HEK293 (cell line): ENCODE data around the gene AVPR1A.

Experiments
- CTCF ChIA-PET: fragments of 350-600 bp; formaldehyde crosslinking; extraction: SDS; loops from one replicate; lab custom pipeline; 2021; ENCODE audit warnings: antibody characterized with exemption; lab: Yijun Ruan, JAX
- POLR2A ChIA-PET: fragments of 300-600 bp; formaldehyde crosslinking; extraction: SDS; loops from one replicate; lab custom pipeline; 2020; ENCODE audit warnings: antibody characterized with exemption, inconsistent platforms; lab: Yijun Ruan, JAX
- H3K27ac ChIP-seq: fragments of 200-500 bp; sonication (Bioruptor generic); 2 replicates; pipeline ENCODE4 v1.5.1; 2014; ENCODE audit warnings: low read depth, low read length, control low read depth, inconsistent platforms; ENCODE audit errors: extremely low read depth
- H3K36me3 ChIP-seq, 2 experiments: fragments of 200-500 bp in 1 of 2; sonication (Bioruptor generic) in 1 of 2; 1 replicate in 1 of 2; 2 replicates in 1 of 2; pipeline ENCODE4 v1.5.1; 2014 to 2017; ENCODE audit warnings: inconsistent platforms in 2 of 2, low read length in 2 of 2; ENCODE audit not compliant: control insufficient read depth in 2 of 2, insufficient read depth in 1 of 2
- H3K4me1 ChIP-seq: fragments of 200-500 bp; sonication (Bioruptor generic); 2 replicates; pipeline ENCODE4 v1.5.1; 2014; ENCODE audit warnings: mild to moderate bottlenecking, low read length, inconsistent platforms; ENCODE audit not compliant: control insufficient read depth, insufficient read depth
- H3K4me3 ChIP-seq: 2 replicates; pipeline ENCODE4 v1.5.1; 2011; ENCODE audit warnings: low read depth, mild to moderate bottlenecking, control low read depth, low read length, moderate library complexity
- H3K9me3 ChIP-seq: fragments of 200-500 bp; sonication (Bioruptor generic); 2 replicates; pipeline ENCODE4 v1.5.1; 2014; ENCODE audit warnings: low read depth, low read length, inconsistent platforms; ENCODE audit not compliant: control insufficient read depth, insufficient read depth
- KLF8 ChIP-seq: fragments of 450-650 bp; formaldehyde crosslinking; IDR thresholded peaks from 2 replicates; pipeline ENCODE4 v1.5.1; 2016; ENCODE audit warnings: missing biosample characterization, missing genetic modification characterization
- KLF9 ChIP-seq: fragments of 450-650 bp; formaldehyde crosslinking; IDR thresholded peaks from 2 replicates; pipeline ENCODE4 v1.5.1; 2016; ENCODE audit warnings: missing biosample characterization, missing genetic modification characterization, low read depth
- REPIN1 ChIP-seq: fragments of 450-650 bp; formaldehyde crosslinking; IDR thresholded peaks from 2 replicates; pipeline ENCODE4 v1.5.1; 2017; ENCODE audit warnings: missing biosample characterization, missing genetic modification characterization, low read depth
- SALL2 ChIP-seq: fragments of 450-650 bp; formaldehyde crosslinking; IDR thresholded peaks from 2 replicates; pipeline ENCODE4 v1.5.0; 2017; ENCODE audit warnings: missing biosample characterization, mild to moderate bottlenecking, missing genetic modification characterization, borderline replicate concordance
- ZBTB21 ChIP-seq: fragments of 450-650 bp; formaldehyde crosslinking; IDR thresholded peaks from 2 replicates; pipeline ENCODE4 v1.5.1; 2017; ENCODE audit warnings: missing biosample characterization, missing genetic modification characterization
- ZIC2 ChIP-seq: fragments of 450-650 bp; formaldehyde crosslinking; IDR thresholded peaks from 2 replicates; pipeline ENCODE4 v1.5.1; 2016; ENCODE audit warnings: missing biosample characterization, missing genetic modification characterization
- ZNF10 ChIP-seq: fragments of 450-650 bp; formaldehyde crosslinking; IDR thresholded peaks from 2 replicates; pipeline ENCODE4 v1.5.1; 2017; ENCODE audit warnings: missing biosample characterization, missing genetic modification characterization
- ZNF132 ChIP-seq: fragments of 450-650 bp; formaldehyde crosslinking; IDR thresholded peaks from 2 replicates; pipeline ENCODE4 v1.5.1; 2017; ENCODE audit warnings: missing biosample characterization, missing genetic modification characterization, borderline replicate concordance
- ZNF138 ChIP-seq: fragments of 450-650 bp; formaldehyde crosslinking; IDR thresholded peaks from 2 replicates; pipeline ENCODE4 v1.5.1; 2016; ENCODE audit warnings: missing biosample characterization, missing genetic modification characterization, borderline replicate concordance
- ZNF169 ChIP-seq: fragments of 450-650 bp; formaldehyde crosslinking; IDR thresholded peaks from 2 replicates; pipeline ENCODE4 v1.5.1; 2016; ENCODE audit warnings: missing biosample characterization, missing genetic modification characterization
- ZNF23 ChIP-seq: fragments of 450-650 bp; formaldehyde crosslinking; IDR thresholded peaks from 2 replicates; pipeline ENCODE4 v1.5.1; 2016; ENCODE audit warnings: missing biosample characterization, missing genetic modification characterization, borderline replicate concordance
- ZNF354C ChIP-seq: fragments of 450-650 bp; formaldehyde crosslinking; IDR thresholded peaks from 2 replicates; pipeline ENCODE4 v1.5.1; 2016; ENCODE audit warnings: missing biosample characterization, missing genetic modification characterization, low read depth, borderline replicate concordance
- ZNF391 ChIP-seq: fragments of 450-650 bp; formaldehyde crosslinking; IDR thresholded peaks from 2 replicates; pipeline ENCODE4 v1.5.1; 2016; ENCODE audit warnings: low read depth, missing biosample characterization, missing genetic modification characterization, borderline replicate concordance
- ZNF404 ChIP-seq: fragments of 450-650 bp; formaldehyde crosslinking; IDR thresholded peaks from 2 replicates; pipeline ENCODE4 v1.5.1; 2017; ENCODE audit warnings: missing biosample characterization, missing genetic modification characterization
- ZNF560 ChIP-seq: fragments of 450-650 bp; formaldehyde crosslinking; IDR thresholded peaks from 2 replicates; pipeline ENCODE4 v1.5.1; 2017; ENCODE audit warnings: missing biosample characterization, missing genetic modification characterization, borderline replicate concordance
- ZNF658 ChIP-seq: fragments of 450-650 bp; formaldehyde crosslinking; IDR thresholded peaks from 2 replicates; pipeline ENCODE4; 2016; ENCODE audit warnings: missing biosample characterization, missing genetic modification characterization
- ZNF76 ChIP-seq: fragments of 450-650 bp; formaldehyde crosslinking; IDR thresholded peaks from 2 replicates; pipeline ENCODE4; 2016; ENCODE audit warnings: low read depth, missing biosample characterization, missing genetic modification characterization, borderline replicate concordance
- ZNF785 ChIP-seq: fragments of 450-650 bp; formaldehyde crosslinking; IDR thresholded peaks from 2 replicates; pipeline ENCODE4 v1.5.1; 2016; ENCODE audit warnings: missing biosample characterization, missing genetic modification characterization
- TF ChIP-seq, protein P1 (sequence below): fragments of 450-650 bp; formaldehyde crosslinking; IDR thresholded peaks from 2 replicates; pipeline ENCODE4 v1.5.1; 2017; ENCODE audit warnings: missing biosample characterization, missing genetic modification characterization
- TF ChIP-seq, protein P2 (sequence below): fragments of 450-650 bp; formaldehyde crosslinking; IDR thresholded peaks from 2 replicates; pipeline ENCODE4 v1.5.1; 2016; ENCODE audit warnings: missing biosample characterization, missing genetic modification characterization, borderline replicate concordance
- TF ChIP-seq, protein P3 (sequence below): fragments of 450-650 bp; formaldehyde crosslinking; IDR thresholded peaks from 2 replicates; pipeline ENCODE4 v1.5.1; 2016; ENCODE audit warnings: missing biosample characterization, missing genetic modification characterization

Gene AVPR1A

DNA sequence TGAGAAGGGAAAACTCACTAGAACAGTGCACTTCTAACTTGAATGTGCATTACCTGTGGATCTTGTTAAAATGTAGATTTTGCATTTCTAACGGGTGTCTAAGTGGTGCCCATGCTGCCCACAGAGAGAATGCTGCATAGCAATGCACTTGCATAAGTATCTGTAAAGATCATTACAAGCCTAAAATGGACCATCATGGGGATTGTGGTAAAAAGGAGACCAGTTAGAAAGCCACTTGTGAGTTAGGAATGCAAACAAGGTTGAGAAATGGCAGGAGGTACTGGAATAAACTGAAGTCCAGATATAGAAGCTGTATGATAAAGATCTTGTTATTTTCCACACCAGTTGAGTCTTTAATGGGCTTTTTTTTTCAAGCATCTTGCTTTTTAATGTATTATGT, 18.8 kb downstream of the AVPR1A start:
- POLR2A ChIA-PET: no interaction called here
- Histone ChIP-seq H3K36me3 (no peaks in the 10 kb centered on the region), H3K4me1 (no peaks in the 10 kb centered on the region), H3K9me3 (no peaks in the 10 kb centered on the region), H3K4me3 (no peak overlapping the region), H3K27ac (no peak overlapping the region)
- CTCF ChIA-PET: interaction anchor here (2.6 kb wide), 1 partner anchor 19 kb away, joined by 13 read pairs; the partner anchor contains the start of gene AVPR1A
- TF ChIP-seq ZNF560: no peak
- TF ChIP-seq ZNF658 (tag by site-specific recombination): no peak

DNA sequence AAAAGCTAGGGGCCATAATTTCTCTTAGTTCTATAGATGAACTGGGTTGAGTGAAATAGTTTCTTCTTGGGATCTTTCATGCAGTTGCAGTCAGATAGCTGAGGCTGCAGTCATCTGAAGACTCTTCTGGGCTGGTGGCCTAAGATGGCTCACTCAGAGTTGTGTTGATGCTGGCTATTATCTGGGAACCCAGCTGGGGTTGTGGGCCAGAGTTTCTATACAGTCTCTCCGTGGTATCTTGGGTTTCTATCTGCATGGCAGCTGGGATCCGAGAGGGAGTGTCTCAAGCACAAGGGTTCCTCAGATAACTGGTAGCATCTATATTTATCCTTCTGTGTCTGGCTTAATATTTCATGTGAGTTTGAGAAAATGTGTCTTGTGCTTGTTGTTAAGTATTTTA, 21.1 kb downstream of the AVPR1A start:
- Histone ChIP-seq H3K4me1 (no peaks in the 10 kb centered on the region), H3K36me3 (no peaks in the 10 kb centered on the region), H3K9me3 (no peaks in the 10 kb centered on the region), H3K27ac (no peak overlapping the region), H3K4me3 (no peak overlapping the region)
- ChIA-PET CTCF (interaction anchor here (2.5 kb wide), 1 partner anchor 21 kb away, joined by 14 read pairs; the partner anchor contains the start of gene AVPR1A), POLR2A (no interaction called here)
- TF ChIP-seq ZNF10 (tag by site-specific recombination) (no peak), ZNF132 (tag by site-specific recombination) (no peak), ZNF23 (tag by site-specific recombination) (no peak), REPIN1 (tag by site-specific recombination) (no peak), ZNF169 (tag by site-specific recombination) (no peak), ZNF354C (tag by site-specific recombination) (no peak), ZIC2 (no peak), ZNF785 (tag by site-specific recombination) (no peak), KLF8 (no peak), ZNF76 (tag by site-specific recombination) (no peak), ZBTB21 (tag by site-specific recombination) (no peak), KLF9 (no peak), ZNF138 (tag by site-specific recombination) (no peak), ZNF391 (tag by site-specific recombination) (no peak), ZNF404 (tag by site-specific recombination) (no peak), SALL2 (tag by site-specific recombination) (no peak)
- TF ChIP-seq, protein P1, sequence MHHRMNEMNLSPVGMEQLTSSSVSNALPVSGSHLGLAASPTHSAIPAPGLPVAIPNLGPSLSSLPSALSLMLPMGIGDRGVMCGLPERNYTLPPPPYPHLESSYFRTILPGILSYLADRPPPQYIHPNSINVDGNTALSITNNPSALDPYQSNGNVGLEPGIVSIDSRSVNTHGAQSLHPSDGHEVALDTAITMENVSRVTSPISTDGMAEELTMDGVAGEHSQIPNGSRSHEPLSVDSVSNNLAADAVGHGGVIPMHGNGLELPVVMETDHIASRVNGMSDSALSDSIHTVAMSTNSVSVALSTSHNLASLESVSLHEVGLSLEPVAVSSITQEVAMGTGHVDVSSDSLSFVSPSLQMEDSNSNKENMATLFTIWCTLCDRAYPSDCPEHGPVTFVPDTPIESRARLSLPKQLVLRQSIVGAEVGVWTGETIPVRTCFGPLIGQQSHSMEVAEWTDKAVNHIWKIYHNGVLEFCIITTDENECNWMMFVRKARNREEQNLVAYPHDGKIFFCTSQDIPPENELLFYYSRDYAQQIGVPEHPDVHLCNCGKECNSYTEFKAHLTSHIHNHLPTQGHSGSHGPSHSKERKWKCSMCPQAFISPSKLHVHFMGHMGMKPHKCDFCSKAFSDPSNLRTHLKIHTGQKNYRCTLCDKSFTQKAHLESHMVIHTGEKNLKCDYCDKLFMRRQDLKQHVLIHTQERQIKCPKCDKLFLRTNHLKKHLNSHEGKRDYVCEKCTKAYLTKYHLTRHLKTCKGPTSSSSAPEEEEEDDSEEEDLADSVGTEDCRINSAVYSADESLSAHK (tag by site-specific recombination): no peak
- TF ChIP-seq, protein P2, sequence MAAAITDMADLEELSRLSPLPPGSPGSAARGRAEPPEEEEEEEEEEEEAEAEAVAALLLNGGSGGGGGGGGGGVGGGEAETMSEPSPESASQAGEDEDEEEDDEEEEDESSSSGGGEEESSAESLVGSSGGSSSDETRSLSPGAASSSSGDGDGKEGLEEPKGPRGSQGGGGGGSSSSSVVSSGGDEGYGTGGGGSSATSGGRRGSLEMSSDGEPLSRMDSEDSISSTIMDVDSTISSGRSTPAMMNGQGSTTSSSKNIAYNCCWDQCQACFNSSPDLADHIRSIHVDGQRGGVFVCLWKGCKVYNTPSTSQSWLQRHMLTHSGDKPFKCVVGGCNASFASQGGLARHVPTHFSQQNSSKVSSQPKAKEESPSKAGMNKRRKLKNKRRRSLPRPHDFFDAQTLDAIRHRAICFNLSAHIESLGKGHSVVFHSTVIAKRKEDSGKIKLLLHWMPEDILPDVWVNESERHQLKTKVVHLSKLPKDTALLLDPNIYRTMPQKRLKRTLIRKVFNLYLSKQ: no peak
- TF ChIP-seq, protein P3, sequence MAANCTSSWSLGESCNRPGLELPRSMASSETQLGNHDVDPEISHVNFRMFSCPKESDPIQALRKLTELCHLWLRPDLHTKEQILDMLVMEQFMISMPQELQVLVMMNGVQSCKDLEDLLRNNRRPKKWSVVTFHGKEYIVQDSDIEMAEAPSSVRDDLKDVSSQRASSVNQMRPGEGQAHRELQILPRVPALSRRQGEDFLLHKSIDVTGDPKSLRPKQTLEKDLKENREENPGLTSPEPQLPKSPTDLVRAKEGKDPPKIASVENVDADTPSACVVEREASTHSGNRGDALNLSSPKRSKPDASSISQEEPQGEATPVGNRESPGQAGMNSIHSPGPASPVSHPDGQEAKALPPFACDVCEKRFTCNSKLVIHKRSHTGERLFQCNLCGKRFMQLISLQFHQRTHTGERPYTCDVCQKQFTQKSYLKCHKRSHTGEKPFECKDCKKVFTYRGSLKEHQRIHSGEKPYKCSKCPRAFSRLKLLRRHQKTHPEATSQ (tag by site-specific recombination): no peak
